SK-N-SH (cell line): ENCODE results near the gene MAD2L2.

ENCODE experiments used
- CTCF ChIP-seq: fragments of 200-600 bp; sonication (generic); IDR thresholded peaks from 2 replicates; pipeline ENCODE4 v1.6.1; 2017; ENCODE audit warnings: antibody characterized with exemption, mild to moderate bottlenecking, moderate library complexity
- JUND ChIP-seq: IDR thresholded peaks from 2 replicates; pipeline ENCODE4 v1.4.0; 2012
- MEF2A ChIP-seq: IDR thresholded peaks from 2 replicates; pipeline ENCODE4 v1.4.0; 2012; ENCODE audit warnings: low read depth, borderline replicate concordance
- POLR2AphosphoS5 ChIP-seq: IDR thresholded peaks from 2 replicates; pipeline ENCODE4 v1.6.1; 2012; ENCODE audit warnings: low read depth, low read length
- USF2 ChIP-seq: fragments of 150-350 bp; IDR thresholded peaks from 2 replicates; pipeline ENCODE4 v1.6.1; 2017; ENCODE audit warnings: antibody characterized with exemption, low read length, low read depth, borderline replicate concordance

GRCh38 chr1:11651017-11651416 is 29.9 kb downstream of the MAD2L2 start:
- TF ChIP-seq CTCF = no peak
- TF ChIP-seq USF2 = no peak
- no peak for TF ChIP-seq JUND
- TF ChIP-seq POLR2AphosphoS5 = no peak
- TF ChIP-seq MEF2A = no peak
